CD1c-positive myeloid dendritic cell (primary cell): ENCODE results near the gene APLP2.
"Not testable (repeated sequence)": the region's sequence is repeated elsewhere in the genome, so short reads cannot be mapped to it uniquely, and the experiment has no call there.

ENCODE experiments used
- DNase-seq: peaks from one replicate; pipeline ENCODE4 v3.0.0-alpha.2; 2016; ENCODE audit errors: extremely low spot score

APLP2 gene

DNA sequence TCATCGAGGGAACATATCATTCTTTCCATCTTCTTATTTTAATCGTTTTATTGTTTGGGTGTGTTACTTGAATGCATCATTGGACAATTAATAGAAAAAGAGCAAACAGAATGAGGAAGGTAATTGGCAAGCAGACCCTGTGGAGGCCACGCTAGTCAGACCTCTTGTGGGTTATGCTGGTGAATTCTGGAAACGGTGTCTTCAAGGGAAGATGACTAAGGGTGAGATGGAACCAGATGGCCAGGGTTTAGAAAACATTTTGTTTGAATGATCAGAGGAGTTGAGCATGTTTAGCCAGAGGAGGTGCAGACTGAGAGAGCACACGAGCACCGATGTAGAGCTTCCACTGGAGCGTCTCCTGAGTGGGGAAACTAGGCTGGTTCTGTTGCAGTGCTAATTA is 98.4 kb downstream of the APLP2 start:
- no peak for DNase-seq

DNA sequence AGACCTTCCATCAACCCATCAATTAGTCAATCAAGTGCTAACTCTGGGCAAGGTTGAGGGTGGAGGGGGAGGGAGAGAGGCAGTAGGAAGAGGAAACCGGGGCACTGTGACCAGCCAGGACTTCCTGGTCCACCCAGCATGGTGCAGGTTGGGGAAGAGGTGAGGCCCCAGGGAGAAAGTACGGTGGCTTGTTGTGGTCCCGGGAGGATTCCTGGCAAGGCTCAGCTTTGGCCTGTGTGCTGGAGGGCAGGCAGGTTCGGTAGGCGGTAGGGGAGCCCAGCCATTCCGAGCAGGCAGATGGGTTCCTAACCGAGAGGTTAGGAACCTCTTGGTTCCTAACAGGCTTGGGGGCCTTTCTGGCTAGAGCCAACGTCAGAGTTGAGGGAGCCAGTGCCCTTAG is 100.7 kb downstream of the APLP2 start:
- no peak for DNase-seq

DNA sequence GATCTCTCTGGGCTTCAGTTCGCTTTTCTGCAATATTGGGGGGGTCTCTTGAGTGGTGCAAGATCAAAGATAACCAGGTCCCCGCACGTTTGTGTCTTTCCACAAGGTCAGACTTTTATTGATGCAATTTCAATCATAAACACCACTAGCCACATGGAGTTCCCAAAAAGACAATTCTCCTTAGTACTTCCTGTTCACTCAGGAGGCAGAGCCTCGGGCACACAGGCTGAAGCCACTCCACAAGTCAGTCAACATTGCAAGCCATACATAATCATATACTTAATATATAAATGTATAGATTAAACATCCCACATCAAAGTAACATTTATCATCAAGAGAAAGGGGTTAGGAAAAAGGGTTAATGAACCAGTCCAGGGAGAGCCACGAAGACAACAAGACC is 101.8 kb downstream of the APLP2 start:
- peak; percentile 36 for DNase-seq

DNA sequence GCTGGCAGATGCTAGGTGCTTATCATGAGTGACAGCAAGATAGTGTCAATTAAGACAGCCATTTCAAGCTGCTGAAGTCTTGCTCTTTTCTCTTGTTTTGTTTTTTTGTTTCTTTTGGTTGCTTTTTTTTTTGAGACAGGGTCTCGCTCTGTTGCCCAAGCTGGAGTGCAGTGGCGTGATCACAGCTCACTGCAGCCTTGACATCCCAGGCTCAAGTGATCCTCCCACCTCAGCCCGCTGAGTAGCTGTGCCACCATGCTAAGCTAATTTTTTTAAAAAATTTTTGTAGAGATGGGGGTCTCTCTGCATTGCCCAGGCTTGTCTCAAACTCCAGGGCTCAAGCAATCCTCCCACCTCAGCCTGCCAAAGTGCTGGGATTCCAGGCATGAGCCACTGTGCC is 102.3 kb downstream of the APLP2 start:
- DNase-seq, result not testable (repeated sequence)

DNA sequence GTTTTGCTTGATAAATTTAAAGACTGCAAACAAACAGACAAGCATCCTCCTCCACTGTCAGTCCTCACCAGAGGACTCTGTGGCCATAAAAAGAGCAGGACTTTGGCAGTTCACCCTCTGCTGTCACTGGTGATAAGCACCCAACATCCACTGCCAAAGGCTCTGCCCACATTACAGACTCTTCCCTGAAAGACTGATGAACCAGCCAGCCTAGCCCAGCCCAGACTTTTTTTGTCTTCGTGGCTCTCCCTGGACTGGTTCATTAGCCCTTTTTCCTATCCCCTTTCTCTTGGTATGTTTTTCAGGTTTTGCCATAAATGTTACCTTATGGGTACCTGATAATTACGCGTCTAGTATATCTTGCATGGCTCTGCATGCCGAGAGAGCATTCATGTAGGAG is 104.9 kb downstream of the APLP2 start:
- no peak for DNase-seq

DNA sequence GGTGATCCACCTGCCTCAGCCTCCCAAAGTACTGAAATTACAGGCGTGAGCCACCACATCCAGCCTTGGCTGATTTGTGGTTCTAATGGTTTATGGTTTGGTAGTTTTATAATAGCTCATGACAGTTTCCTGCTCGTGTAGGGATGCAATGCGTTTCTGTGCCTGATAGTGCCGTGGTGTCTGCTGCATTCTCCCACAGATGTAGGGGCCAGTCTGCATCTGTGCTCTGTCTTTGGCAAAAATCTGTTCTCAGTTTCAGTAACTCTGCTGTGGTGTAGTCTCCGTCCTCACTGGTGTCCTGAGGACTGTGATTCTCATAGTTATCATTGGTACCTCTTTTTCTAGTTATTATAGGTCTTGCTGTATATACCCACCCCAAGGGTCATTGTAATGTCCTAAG is 106.2 kb downstream of the APLP2 start:
- no peak for DNase-seq

DNA sequence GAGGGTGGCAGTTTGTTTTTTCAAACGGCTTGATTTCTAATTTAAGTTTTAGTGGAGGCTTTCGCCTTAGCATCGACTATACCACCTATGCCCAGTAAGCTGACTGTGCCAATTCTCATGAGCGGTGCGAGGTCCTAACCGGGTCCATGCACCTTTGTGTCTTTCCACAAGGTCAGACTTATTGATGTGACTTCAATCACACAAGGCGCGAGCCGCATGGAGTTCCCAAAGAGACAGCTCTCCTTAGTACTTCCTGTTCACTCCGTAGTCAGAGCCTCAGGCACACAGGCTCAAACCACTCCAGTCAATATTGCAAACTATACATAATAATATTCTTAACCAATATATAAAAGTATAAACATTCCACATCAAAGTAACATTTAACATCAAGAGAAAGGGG is 108.1 kb downstream of the APLP2 start:
- DNase-seq, result no peak

DNA sequence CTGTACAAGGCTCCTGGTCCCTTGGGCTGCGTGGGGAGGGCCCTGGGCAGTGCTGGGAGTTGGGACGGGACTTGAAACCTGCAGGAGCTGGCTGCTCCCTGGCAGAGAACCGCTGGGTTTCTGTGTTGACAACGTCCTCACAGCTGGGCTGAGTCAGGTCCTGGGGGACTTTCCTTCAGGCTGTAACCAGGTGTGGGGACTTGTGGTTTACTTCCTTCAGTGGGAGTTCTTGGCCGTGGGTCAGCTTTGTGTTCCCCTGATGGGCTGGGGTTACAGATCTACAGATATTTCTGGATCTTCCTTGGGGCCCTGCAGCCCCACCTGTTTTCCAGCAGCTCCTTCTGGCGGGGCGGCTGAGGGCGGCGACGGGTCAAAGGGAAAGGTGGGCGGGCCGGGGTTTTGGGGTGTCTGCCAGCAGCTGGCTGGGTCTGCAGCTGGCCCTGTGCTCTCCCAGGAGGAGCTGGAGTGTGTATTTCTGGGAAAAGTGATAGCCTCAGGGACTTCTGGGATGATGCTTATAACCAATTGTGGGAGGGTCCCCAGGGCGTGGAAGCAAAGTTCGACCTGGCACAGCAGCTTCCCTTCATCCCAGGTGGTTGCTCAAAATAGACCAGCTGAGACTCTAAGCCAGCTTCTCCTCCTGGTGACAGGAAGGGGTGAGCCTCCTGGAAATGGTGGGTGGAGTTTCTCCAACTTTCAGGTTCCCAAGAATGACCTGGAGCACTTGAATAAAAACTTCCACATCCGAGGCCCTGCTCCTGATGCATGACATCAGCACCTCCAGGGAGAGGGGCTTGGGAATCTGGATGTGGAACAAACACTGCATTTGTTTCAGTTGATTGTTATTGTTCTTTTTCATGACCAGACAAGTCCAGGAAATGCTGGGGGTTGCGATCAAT is 109.0 kb downstream of the APLP2 start:
- DNase-seq, result no peak

DNA sequence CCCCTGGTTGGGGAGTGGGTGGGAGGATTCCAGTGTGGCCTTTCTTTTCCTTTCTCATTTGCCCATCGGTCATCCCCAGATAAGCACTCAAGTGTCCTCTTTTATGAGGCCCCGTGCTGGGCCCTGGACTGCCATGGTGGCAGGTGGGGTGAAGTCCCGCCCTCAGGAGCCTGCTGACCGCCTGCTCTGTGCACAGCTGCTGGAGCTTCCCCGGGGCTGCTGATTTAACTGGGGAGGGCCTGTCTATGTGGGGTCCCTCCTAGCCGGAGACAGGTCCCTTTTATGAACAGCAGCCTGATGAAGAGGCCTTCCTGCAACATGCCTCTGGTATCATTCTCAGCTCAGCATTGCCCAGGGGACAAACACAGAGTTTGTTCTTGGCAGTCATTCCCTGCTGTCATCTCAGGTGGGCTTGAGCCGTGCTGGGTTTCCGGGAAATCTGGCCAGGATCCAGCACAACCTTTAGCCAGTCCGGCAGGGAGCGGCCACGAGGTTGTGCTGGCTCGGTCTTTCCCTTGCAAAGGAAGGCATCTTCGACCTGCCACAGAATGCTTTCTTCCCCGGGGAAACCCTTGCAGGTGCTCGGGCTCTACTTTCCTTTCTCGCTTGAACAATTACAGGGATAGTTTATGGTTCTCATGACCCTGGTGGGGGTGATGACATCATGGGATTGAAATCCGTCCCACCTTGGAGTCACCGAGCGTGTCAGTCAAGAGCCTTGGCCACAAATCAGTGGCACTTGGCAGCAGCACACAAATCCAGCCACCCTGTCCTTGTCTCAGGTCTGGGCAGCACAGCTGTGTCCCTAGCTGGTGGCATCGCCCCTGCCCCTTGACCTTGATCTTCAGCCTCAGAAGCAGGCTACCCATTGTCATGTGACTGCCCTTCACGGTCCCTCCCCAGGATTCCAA is 110.0 kb downstream of the APLP2 start:
- no peak for DNase-seq

DNA sequence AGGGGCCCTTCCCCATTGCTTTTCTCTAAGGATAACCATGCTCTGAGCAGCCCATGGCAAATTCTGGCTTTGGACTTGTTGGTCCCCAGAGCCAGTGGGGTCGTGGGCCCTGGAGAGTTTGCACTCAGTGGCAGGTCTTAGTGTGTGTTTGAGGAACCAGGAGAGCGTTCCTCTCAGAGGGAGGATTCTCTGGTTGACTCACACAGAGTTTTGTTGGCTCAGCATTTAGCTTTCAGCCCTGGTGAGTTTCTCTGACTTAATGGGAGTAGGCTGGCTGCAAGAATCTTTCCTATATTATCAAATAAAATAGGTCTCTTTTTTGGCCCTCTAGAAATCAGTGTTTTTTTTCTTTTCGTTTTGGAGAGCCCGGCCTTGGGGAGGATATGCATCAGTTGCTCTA is 110.8 kb downstream of the APLP2 start:
- peak; percentile 82 for DNase-seq

DNA sequence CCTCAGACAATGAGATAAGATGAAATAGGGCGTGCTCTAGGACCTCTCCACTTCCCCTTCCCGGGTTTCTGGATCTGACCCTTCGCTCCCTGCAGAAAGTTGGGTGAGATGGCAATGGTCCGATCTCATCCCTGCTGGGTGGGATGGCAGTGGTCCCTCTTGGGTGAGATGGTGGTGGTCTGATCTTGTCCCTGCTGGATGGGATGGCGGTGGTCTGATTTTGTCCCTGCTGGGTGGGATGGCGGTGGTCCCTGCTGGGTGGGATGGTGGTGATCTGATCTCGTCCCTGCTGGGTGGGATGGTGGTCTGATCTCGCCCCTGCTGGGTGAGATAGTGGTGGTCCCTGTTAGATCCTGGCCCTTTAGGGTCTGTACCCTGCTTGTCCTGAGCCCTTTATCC is 111.2 kb downstream of the APLP2 start:
- no peak for DNase-seq

DNA sequence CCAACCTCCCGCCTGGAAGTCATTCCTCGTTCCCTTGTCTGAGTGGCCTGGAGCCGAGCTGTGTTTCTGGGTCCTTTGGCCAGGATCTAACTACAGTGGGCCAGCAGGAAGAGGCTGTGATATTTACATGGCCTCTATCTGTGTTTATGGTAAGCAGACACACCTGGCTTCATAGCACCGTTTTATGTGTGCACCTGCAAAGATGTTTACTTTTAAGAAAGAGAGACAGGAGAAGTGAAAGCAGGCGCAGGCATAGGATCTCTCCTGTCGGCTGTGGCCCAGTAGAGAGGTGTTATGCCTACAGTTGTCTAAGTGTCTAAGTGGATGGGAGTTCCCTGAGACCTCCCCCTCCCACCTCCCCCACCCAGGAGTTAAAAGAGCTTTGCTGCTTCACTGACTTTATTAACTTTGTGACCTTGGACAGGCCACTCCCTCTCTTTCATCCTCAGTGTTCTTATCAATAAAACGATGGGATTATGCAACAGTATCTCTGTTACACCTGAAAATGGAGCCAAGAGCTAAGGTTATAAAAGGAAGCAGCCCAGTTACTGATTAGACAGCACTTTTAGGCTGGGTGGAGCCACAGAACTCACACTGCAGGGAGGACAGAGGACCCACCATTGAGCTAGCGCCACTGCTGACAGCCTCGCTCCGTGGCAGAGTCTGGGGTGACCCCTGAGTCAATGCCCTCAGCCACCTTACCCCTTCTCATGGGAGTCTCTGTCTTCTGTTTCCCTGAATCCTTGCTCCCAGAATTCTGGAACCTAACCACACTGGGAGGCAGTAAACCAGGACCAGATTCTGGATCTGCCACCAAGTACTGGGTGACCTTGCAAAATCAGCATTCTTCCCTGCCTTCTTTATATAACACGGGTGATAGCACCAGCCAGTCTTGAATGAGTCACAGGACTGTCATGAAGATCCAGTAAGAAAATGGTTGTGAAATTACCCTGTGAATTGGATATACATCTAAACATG is 111.9 kb downstream of the APLP2 start:
- peak; percentile 42 for DNase-seq

DNA sequence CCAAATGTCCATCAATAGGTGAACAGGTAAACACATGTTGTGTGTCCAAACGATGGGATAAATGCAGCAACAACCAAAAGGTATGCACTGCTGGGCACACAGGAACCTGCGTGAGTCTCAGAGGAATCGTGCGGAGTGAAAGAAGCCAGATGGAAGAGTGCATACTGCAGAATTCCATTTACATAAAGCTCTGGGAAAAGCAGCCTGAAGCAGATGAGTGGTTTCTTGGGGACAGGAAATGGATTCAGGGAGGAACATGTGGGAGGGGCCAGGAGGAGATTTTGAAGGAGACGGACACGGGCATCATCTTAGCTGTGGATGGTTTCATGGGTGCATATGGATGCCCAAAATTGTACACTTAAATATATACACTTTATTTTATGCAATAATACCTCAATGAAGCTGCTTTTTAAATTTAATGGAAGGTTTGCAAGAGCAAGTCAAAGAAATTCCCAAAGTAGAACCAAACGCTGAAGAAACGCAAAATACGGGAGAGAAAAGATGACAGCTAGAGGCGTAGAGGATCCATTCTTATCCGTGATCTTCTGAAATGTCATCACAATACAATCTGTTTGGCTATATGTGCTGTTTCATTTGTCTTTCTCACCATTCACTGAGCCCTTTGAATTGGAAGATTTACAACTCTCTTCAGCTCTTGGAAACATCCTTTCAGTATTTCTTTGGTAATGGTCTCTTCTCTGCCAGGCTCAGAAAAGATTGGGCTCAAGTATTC is 114.3 kb downstream of the APLP2 start:
- DNase-seq, result no peak

DNA sequence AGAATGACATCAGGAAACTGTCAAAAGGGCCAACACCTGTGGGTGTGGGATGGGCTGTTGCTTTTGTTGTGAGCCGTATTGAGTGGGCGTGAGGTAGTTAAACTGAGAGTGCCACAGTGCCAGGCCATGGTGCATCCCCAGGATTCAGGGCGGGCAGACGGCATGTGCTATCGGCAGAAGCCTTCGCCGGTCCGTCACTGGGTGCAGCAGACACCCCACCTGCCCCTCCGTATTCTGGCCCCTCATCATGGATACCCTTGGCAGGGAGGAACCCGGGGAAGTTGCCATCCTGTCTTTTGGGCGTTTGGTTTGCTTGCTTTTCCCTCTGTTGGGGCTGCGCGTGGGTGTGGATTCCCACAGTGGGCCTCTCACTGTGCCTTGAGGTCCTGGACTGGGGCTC is 117.4 kb downstream of the APLP2 start:
- no peak for DNase-seq

DNA sequence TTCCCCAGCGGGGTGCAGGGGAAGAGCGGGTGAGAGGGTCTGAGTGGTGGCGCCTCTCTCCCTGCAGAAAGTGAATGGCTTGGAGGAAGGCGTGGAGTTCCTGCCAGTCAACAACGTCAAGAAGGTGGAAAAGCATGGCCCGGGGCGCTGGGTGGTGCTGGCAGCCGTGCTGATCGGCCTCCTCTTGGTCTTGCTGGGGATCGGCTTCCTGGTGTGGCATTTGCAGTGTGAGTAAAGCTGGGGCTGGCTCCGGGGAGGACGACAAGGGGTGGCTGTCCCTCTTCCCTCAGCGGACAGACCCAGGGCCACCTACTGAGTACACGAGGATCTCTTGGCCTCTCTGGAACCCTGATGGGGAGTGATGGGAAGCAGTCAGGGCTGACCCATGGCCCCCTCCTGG is 118.4 kb downstream of the APLP2 start:
- no peak for DNase-seq

DNA sequence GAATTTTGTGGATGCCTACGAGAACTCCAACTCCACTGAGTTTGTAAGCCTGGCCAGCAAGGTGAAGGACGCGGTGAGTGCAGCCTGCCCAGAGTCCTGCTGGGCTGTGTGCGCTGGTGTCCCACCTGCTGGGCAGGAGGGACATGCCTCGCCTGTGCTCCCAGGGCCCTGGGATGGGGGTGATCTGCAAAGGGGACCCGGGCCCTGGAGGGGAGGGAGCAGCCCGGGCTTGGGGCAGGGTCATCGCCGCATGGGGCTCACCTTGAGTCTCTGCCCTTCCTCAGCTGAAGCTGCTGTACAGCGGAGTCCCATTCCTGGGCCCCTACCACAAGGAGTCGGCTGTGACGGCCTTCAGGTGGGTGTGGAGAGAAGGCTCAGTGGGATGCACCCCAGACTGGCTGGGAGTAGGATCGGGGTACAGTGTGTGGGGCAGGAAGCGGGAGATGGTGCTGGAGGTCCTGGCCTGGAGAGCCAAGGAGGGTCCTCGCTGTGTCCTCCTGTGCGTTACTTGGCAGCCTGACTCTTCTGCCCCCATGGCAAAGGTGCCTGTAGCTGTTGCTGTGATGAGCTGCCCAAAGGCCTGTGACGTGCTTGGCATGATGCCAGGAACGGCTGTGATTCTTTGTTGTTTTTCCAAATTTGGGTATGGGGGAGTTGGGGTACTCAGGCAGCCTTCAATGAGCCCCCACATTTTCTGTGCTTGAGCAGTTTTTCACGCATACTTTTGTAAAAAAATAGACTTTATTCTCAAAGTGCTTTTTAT is 119.1 kb downstream of the APLP2 start:
- DNase-seq, result no peak

DNA sequence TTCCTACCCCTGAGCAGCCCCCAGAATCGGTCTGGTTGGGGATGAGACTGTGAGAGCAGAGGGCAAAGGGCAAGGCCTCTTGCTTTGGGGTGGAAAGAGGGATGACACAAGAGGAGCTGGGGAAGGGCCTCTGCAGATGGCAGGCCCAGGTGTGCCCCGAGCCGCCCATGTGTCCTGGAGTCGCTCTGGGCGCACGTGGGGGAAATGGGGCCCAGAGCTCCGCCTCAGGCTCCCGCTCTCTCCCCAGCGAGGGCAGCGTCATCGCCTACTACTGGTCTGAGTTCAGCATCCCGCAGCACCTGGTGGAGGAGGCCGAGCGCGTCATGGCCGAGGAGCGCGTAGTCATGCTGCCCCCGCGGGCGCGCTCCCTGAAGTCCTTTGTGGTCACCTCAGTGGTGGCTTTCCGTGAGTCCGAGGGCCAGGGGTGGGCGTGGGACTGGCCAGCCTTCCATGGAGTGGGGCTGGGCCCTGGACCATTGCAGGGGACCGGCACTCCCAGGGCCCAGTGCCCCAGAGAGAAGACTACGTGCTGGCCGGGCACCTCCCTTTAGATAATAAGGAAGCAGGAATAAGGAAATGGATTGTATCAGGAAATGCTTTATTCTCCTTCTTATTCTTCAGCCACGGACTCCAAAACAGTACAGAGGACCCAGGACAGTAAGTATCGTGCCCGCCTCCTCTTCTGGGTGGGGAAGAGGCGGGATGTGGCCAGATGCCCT is 120.0 kb downstream of the APLP2 start:
- peak; percentile 39 for DNase-seq

DNA sequence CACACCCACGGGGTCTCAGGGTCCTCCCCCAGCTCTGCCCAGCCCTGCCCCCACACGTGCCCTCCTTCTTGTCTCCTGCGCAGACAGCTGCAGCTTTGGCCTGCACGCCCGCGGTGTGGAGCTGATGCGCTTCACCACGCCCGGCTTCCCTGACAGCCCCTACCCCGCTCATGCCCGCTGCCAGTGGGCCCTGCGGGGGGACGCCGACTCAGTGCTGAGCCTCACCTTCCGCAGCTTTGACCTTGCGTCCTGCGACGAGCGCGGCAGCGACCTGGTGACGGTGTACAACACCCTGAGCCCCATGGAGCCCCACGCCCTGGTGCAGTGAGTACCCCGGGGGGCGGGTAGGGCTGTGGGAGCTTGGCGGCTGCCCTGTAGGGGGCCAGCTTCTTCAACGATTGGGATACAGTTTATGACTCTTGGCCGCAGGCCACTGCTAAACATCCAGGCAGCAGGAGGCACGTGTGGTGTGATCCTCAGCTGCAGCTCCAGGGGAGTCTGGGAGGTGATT is 120.7 kb downstream of the APLP2 start:
- DNase-seq, result no peak

DNA sequence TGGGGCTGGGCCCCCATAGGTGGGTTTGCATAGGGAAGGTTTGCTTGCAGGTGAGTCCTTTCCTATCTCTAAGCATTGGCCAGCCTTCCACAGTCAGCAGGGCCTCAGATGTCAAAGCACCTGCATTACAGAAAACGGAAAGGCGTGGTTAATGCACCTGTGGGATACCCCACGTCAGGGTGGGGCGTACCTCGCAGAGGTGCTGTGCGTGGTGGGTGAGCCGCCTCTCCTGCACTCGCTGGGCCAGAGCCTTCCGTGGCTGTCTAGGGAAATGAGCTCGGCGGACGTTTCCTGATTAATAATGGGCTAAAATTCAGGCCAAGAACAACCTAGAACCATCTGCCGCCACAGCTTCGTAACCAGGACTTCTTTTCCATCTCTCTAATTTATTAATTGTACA is 122.2 kb downstream of the APLP2 start:
- DNase-seq, result no peak
